IPS-18c (cell line): ENCODE results near the gene ZFAND3.
"Not testable (repeated sequence)": the region's sequence is repeated elsewhere in the genome, so short reads cannot be mapped to it uniquely, and the experiment has no call there.

ENCODE experiments used
- H3K4me3 ChIP-seq: 2 replicates; pipeline ENCODE4 v1.7.0; 2013; ENCODE audit warnings: low read depth, mild to moderate bottlenecking, low read length, moderate library complexity; ENCODE audit not compliant: insufficient read depth
- H3K9me3 ChIP-seq: one replicate; pipeline ENCODE4 v1.6.1; 2013; ENCODE audit warnings: mild to moderate bottlenecking, low read length, moderate library complexity; ENCODE audit not compliant: control insufficient read depth, insufficient read depth

Gene ZFAND3

GRCh38 chr6:38045701-38046305 lies 226.3 kb downstream of the ZFAND3 start:
- Histone ChIP-seq H3K4me3 (no peak overlapping the region), H3K9me3 (no peaks in the 10 kb centered on the region)

GRCh38 chr6:38047562-38047961 lies 228.0 kb downstream of the ZFAND3 start:
- Histone ChIP-seq H3K4me3 (no peak overlapping the region), H3K9me3 (no peaks in the 10 kb centered on the region)

GRCh38 chr6:38049861-38050397 lies 230.4 kb downstream of the ZFAND3 start:
- H3K9me3 ChIP-seq, H3K4me3 ChIP-seq: not testable (repeated sequence)

GRCh38 chr6:38051819-38052434 lies 232.4 kb downstream of the ZFAND3 start:
- no peaks in the 10 kb centered on the region for H3K9me3 ChIP-seq
- H3K4me3 ChIP-seq, result no peak overlapping the region

- no peak overlapping the region for H3K4me3 ChIP-seq
- no peaks in the 10 kb centered on the region for H3K9me3 ChIP-seq
Observed at GRCh38 chr6:38054527-38055202, 235.1 kb downstream of the ZFAND3 start.

GRCh38 chr6:38055203-38055589 lies 235.7 kb downstream of the ZFAND3 start:
- Histone ChIP-seq H3K9me3 (no peaks in the 10 kb centered on the region), H3K4me3 (no peak overlapping the region)

GRCh38 chr6:38056361-38056760 lies 236.8 kb downstream of the ZFAND3 start:
- H3K9me3 ChIP-seq, result no peaks in the 10 kb centered on the region
- no peak overlapping the region for H3K4me3 ChIP-seq

GRCh38 chr6:38057994-38058393 lies 238.5 kb downstream of the ZFAND3 start:
- Histone ChIP-seq H3K9me3 (no peaks in the 10 kb centered on the region), H3K4me3 (no peak overlapping the region)

- Histone ChIP-seq H3K4me3 (no peak overlapping the region), H3K9me3 (no peaks in the 10 kb centered on the region)
Observed at GRCh38 chr6:38062066-38062465, 242.5 kb downstream of the ZFAND3 start.

- Histone ChIP-seq H3K4me3 (no peak overlapping the region), H3K9me3 (no peaks in the 10 kb centered on the region)
Observed at GRCh38 chr6:38063973-38064372, 244.4 kb downstream of the ZFAND3 start.

- Histone ChIP-seq H3K9me3 (no peaks in the 10 kb centered on the region), H3K4me3 (no peak overlapping the region)
Observed at GRCh38 chr6:38064431-38064830, 244.9 kb downstream of the ZFAND3 start.

- H3K4me3 ChIP-seq, result no peak overlapping the region
- H3K9me3 ChIP-seq, result no peaks in the 10 kb centered on the region
Observed at GRCh38 chr6:38065734-38066305, 246.3 kb downstream of the ZFAND3 start.

- Histone ChIP-seq H3K9me3 (no peaks in the 10 kb centered on the region), H3K4me3 (no peak overlapping the region)
Observed at GRCh38 chr6:38067263-38067980, 247.9 kb downstream of the ZFAND3 start.

- Histone ChIP-seq H3K9me3 (no peaks in the 10 kb centered on the region), H3K4me3 (no peak overlapping the region)
Observed at GRCh38 chr6:38068854-38069590, 249.5 kb downstream of the ZFAND3 start.

GRCh38 chr6:38077488-38078030 lies 258.0 kb downstream of the ZFAND3 start:
- H3K9me3 ChIP-seq, result no peaks in the 10 kb centered on the region
- H3K4me3 ChIP-seq, result no peak overlapping the region

GRCh38 chr6:38078671-38079070 lies 259.1 kb downstream of the ZFAND3 start:
- Histone ChIP-seq H3K9me3 (no peaks in the 10 kb centered on the region), H3K4me3 (no peak overlapping the region)

GRCh38 chr6:38079107-38079506 lies 259.6 kb downstream of the ZFAND3 start:
- H3K9me3 ChIP-seq, result no peaks in the 10 kb centered on the region
- no peak overlapping the region for H3K4me3 ChIP-seq
